HG03439 (cell line): ENCODE results near the gene NOP58.
"Not testable (repeated sequence)": the region's sequence is repeated elsewhere in the genome, so short reads cannot be mapped to it uniquely, and the experiment has no call there.

Experiments used
- ATAC-seq: cut with Tn5 transposase; IDR thresholded peaks from one replicate; pipeline ENCODE4 v1.9.1; 2021; ENCODE audit warnings: mild to moderate bottlenecking, moderate library complexity; ENCODE audit not compliant: unreplicated experiment

The NOP58 gene

GRCh38 chr2:202265467-202266277 is at the start of gene NOP58:
Gene NOP58 (plus strand): TSS chr2:202265763. CDS start chr2:202265942, 179 bp downstream.
- peak; percentile 83 for ATAC-seq

GRCh38 chr2:202221873-202222272 is 43.7 kb upstream of the NOP58 start:
- no peak for ATAC-seq

GRCh38 chr2:202237787-202238233 is 27.8 kb upstream of the NOP58 start:
- ATAC-seq, result peak; percentile 47

GRCh38 chr2:202238234-202239197 is 27.0 kb upstream of the NOP58 start, which contains the start of gene SUMO1:
Gene SUMO1 (minus strand): TSS chr2:202238597. CDS start chr2:202238451, 146 bp downstream.
- peak; percentile 93 for ATAC-seq

GRCh38 chr2:202247710-202248109 is 17.9 kb upstream of the NOP58 start:
- not testable (repeated sequence) for ATAC-seq

- no peak for ATAC-seq
Observed at GRCh38 chr2:202249521-202250253, 15.9 kb upstream of the NOP58 start.

GRCh38 chr2:202251494-202251893 is 14.1 kb upstream of the NOP58 start:
- no peak for ATAC-seq

- no peak for ATAC-seq
Observed at GRCh38 chr2:202261531-202261930, 4.0 kb upstream of the NOP58 start.

- ATAC-seq, result no peak
Observed at GRCh38 chr2:202267495-202267894, 1.9 kb downstream of the NOP58 start.

- ATAC-seq, result no peak
Observed at GRCh38 chr2:202269585-202269984, 4.0 kb downstream of the NOP58 start.

GRCh38 chr2:202270487-202270886 is 4.9 kb downstream of the NOP58 start:
- no peak for ATAC-seq

GRCh38 chr2:202276078-202276720 is 10.6 kb downstream of the NOP58 start:
- not testable (repeated sequence) for ATAC-seq

GRCh38 chr2:202278036-202278760 is 12.6 kb downstream of the NOP58 start:
- peak; percentile 53 for ATAC-seq

GRCh38 chr2:202278944-202279343 is 13.4 kb downstream of the NOP58 start:
- ATAC-seq, result no peak

GRCh38 chr2:202286595-202286994 is 21.0 kb downstream of the NOP58 start:
- no peak for ATAC-seq

GRCh38 chr2:202289394-202290204 is 24.0 kb downstream of the NOP58 start:
- ATAC-seq, result no peak

GRCh38 chr2:202290316-202290715 is 24.8 kb downstream of the NOP58 start:
- no peak for ATAC-seq

- no peak for ATAC-seq
Observed at GRCh38 chr2:202290970-202291369, 25.4 kb downstream of the NOP58 start.

- peak; percentile 64 for ATAC-seq
Observed at GRCh38 chr2:202299712-202300111, 34.1 kb downstream of the NOP58 start.
